Upper lobe of left lung (tissue), 6 donors: Measurements from ENCODE around the gene PHACTR1. TPM values are rescaled to one million over a fixed set of nuclear protein-coding genes. Genes with fewer than 3 reads are reported as not detected.

Experiments used
- ATAC-seq, 2 donors: fragments of 200-7000 bp; cut with Tn5 transposase; one replicate each; pipeline ENCODE4 v1.9.1; 2022; ENCODE audit warnings: mild to moderate bottlenecking in 2 of 2, moderate library complexity in 2 of 2; ENCODE audit not compliant: low FRiP score in 2 of 2
- DNase-seq, 2 donors: peaks; one replicate each; pipeline ENCODE4 v3.0.0-alpha.2; 2019 to 2020
- H3K27ac ChIP-seq, 4 donors: fragments of 200-600 bp; sonication (generic); one replicate each; pipeline ENCODE4 v1.5.1; 2016 to 2019
- H3K27me3 ChIP-seq, 4 donors: fragments of 200-600 bp; sonication (generic); one replicate each; pipeline ENCODE4 v1.5.1; 2017 to 2019
- H3K36me3 ChIP-seq, 4 donors: fragments of 200-600 bp; sonication (generic); one replicate each; pipeline ENCODE4 v1.5.1; 2016 to 2019
- H3K4me1 ChIP-seq, 4 donors: fragments of 200-600 bp; sonication (generic); one replicate each; pipeline ENCODE4 v1.5.1; 2018 to 2019
- H3K4me3 ChIP-seq, 4 donors: fragments of 200-600 bp; sonication (generic); one replicate each; pipeline ENCODE4 v1.5.1; 2017 to 2019; ENCODE audit warnings: mild to moderate bottlenecking in 2 of 4, moderate library complexity in 1 of 4
- H3K9me3 ChIP-seq, 4 donors: fragments of 200-600 bp; sonication (generic); one replicate each; pipeline ENCODE4 v1.5.1; 2018 to 2019
- CTCF ChIP-seq, 6 experiments: fragments of 450-650 bp in 4 of 6; fragments of 200-600 bp in 2 of 6; sonication (generic) in 2 of 6; IDR thresholded peaks; one replicate each; pipeline ENCODE4 v1.5.1; 2016 to 2019; ENCODE audit warnings: antibody characterized with exemption in 6 of 6
- EP300 ChIP-seq, 4 donors: sonication (generic); formaldehyde crosslinking; IDR thresholded peaks; one replicate each; pipeline ENCODE4 v1.5.1; 2017; ENCODE audit warnings: antibody characterized with exemption in 4 of 4, control low read depth in 2 of 4
- POLR2A ChIP-seq, 4 donors: fragments of 450-650 bp; IDR thresholded peaks; one replicate each; pipeline ENCODE4 v1.5.1; 2016 to 2017; ENCODE audit warnings: antibody characterized with exemption in 4 of 4, mild to moderate bottlenecking in 2 of 4
- POLR2AphosphoS5 ChIP-seq, 2 donors: sonication (generic); formaldehyde crosslinking; IDR thresholded peaks; one replicate each; pipeline ENCODE4 v1.5.1; 2017; ENCODE audit warnings: antibody characterized with exemption in 2 of 2
- WGBS, 2 donors: methylation state at CpG; one replicate each; pipeline ENCODE4 v1.1.5; 2017 to 2018; 5-methylcytosine and 5-hydroxymethylcytosine counted together
- total RNA-seq, 6 donors: library from RNA; depleted of rRNA in 4 of 6; stranded (reverse); fragments of >200 nt in 4 of 6; gene quantifications; one replicate each; pipeline versions ENCODE4 v1.1.0 to v1.2.1, GENCODE V29; 2016 to 2021
- donor health status: DM: no; HTN: no; CAD: no; lungs with moderate emphysema.
- donor health status: DM: no; HTN: yes; CAD: no; lungs with severe emphysema.

PHACTR1 gene
- total RNA-seq, 6 donors from 2014 or later = 63.2 to 121 (median 90.9) TPM

DNA sequence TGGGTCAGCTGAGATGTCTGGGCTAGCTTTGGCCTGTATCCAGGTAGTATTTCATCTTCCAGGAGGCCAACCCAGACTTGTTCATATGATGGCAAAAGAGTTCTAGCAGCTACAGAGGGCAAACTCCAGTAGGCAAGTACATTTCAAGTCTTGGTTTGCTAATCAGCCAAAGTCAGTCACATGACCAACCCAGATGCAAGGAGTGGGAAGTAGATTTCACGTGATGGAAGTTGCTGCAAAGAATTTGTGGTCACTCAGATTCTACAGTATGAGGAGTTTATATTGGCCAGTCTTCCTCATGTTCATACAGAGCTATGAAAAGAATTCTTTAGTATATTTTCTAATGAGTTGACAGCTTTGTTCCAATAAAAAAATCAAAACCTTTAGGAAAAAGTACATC is 101.8 kb downstream of the PHACTR1 start:
- Histone ChIP-seq H3K9me3 (no peaks in the 10 kb centered on the region), H3K4me1 (no peaks in the 10 kb centered on the region), H3K27ac (no peak overlapping the region), H3K36me3 (no peaks in the 10 kb centered on the region), H3K27me3 (no peaks in the 10 kb centered on the region), H3K4me3 (no peak overlapping the region)
- DNase-seq = no peak
- 17 to 23% methylated on average over 1 of the region's 1 CpG for WGBS, 2 donors
- peak in 1 of 2 donors; percentile 45 for ATAC-seq
- no peak for TF ChIP-seq EP300 (IDR thresholded peaks at IDR 0.05)
- TF ChIP-seq CTCF (IDR thresholded peaks at IDR 0.05) = no peak
- no peak for TF ChIP-seq POLR2A (IDR thresholded peaks at IDR 0.05)
- no peak for TF ChIP-seq POLR2AphosphoS5 (IDR thresholded peaks at IDR 0.05)

DNA sequence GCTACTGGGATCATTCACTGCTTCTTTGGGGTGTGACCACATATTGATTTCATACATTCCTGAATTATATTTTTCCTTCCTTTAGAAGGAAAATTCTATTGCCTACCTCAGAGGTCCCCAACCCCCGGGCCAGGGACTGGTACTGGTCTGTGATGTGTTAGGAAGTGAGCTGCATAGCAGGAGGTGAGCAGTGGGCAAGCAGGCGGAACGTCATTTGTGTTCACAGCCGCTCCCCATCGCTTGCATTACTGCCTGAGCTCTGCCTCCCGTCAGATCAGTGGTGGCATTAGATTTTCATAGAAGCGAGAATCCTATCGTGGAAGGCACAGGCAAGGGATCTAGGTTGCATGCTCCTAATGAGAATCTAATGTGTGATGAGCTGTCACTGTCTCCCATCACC is 107.3 kb downstream of the PHACTR1 start:
- no peak for ATAC-seq
- H3K27me3 ChIP-seq = no peaks in the 10 kb centered on the region
- no peaks in the 10 kb centered on the region for H3K36me3 ChIP-seq
- no peak for DNase-seq
- H3K4me3 ChIP-seq = no peak overlapping the region
- H3K4me1 ChIP-seq = no peaks in the 10 kb centered on the region
- H3K9me3 ChIP-seq = no peaks in the 10 kb centered on the region
- no peak overlapping the region for H3K27ac ChIP-seq
- TF ChIP-seq POLR2A (IDR thresholded peaks at IDR 0.05) (no peak), POLR2AphosphoS5 (IDR thresholded peaks at IDR 0.05) (no peak), EP300 (IDR thresholded peaks at IDR 0.05) (no peak), CTCF (IDR thresholded peaks at IDR 0.05) (no peak)
- WGBS, 2 donors = 87 to 93% methylated on average over 8 of the region's 8 CpGs

DNA sequence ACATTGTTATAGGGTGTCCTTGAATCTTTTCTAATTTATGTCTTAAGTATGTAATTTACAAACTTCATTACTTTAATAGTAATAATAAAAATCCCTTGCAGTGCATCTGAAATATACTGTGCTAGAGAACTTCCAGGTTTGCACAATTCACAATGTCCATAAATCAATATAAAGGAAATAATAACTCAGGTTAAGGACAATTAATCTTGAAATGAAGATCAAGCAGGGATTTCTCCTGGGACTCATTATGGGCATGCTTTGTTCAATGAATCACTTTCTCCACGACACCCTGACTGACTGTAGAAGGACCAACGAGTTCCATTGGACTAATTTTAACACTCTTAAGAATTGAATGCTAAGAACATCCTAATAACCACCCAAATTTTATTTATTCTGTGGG is 110.0 kb downstream of the PHACTR1 start:
- WGBS, 2 donors = 68 to 69% methylated on average over 2 of the region's 2 CpGs
- H3K4me1 ChIP-seq = no peaks in the 10 kb centered on the region
- no peak for ATAC-seq

GRCh38 chr6:12827921-12828320 is 111.4 kb downstream of the PHACTR1 start:
- H3K36me3 ChIP-seq = no peaks in the 10 kb centered on the region
- H3K4me3 ChIP-seq = no peak overlapping the region
- H3K27ac ChIP-seq = no peak overlapping the region
- no peaks in the 10 kb centered on the region for H3K4me1 ChIP-seq
- no peaks in the 10 kb centered on the region for H3K9me3 ChIP-seq
- TF ChIP-seq POLR2A (IDR thresholded peaks at IDR 0.05) (no peak), CTCF (IDR thresholded peaks at IDR 0.05) (no peak), POLR2AphosphoS5 (IDR thresholded peaks at IDR 0.05) (no peak), EP300 (IDR thresholded peaks at IDR 0.05) (no peak)
- H3K27me3 ChIP-seq = no peaks in the 10 kb centered on the region
- ATAC-seq (no peak), DNase-seq (no peak)
- 87 to 89% methylated on average over 2 of the region's 2 CpGs for WGBS, 2 donors

More for the DNA sequence above, 110.0 kb downstream of the PHACTR1 start:
- DNase-seq = no peak
- H3K36me3 ChIP-seq = no peaks in the 10 kb centered on the region
- no peaks in the 10 kb centered on the region for H3K9me3 ChIP-seq
- H3K4me3 ChIP-seq = no peak overlapping the region
- no peak overlapping the region for H3K27ac ChIP-seq
- no peaks in the 10 kb centered on the region for H3K27me3 ChIP-seq
- TF ChIP-seq CTCF (IDR thresholded peaks at IDR 0.05) = no peak
- TF ChIP-seq POLR2AphosphoS5 (IDR thresholded peaks at IDR 0.05) = no peak
- no peak for TF ChIP-seq EP300 (IDR thresholded peaks at IDR 0.05)
- TF ChIP-seq POLR2A (IDR thresholded peaks at IDR 0.05) = no peak

DNA sequence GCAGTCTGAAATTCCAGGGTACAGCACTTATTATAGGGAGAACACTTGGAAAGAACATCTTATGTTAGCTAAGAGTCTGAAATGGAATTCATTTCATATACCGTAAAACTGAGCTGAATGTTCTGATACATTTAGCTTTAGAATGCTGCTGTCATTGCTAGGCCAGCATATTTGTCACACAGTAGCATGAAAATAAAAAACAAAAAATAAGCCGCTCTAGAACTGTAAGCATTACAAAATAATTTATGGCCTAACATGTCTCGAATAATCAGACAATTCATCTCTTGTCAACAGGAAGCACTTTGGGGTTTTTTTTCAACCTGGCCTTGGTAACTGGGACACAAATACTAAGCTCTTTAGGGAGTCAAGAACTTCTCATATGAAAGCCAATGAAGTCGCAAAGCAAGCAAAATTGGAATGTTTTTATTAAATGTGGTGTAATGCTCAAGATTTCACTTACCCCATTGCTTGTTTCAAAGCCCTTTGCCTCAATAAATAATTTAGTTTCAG is 115.7 kb downstream of the PHACTR1 start:
- H3K36me3 ChIP-seq = no peaks in the 10 kb centered on the region
- H3K4me3 ChIP-seq = no peak overlapping the region
- peaks cover 0 to 7% (median 0%) of the 10 kb centered on the region in 4 donors for H3K9me3 ChIP-seq
- 51 to 56% methylated on average over 4 of the region's 4 CpGs for WGBS, 2 donors
- DNase-seq = no peak
- no peak for ATAC-seq
- no peaks in the 10 kb centered on the region for H3K4me1 ChIP-seq
- no peak overlapping the region for H3K27ac ChIP-seq
- H3K27me3 ChIP-seq = no peaks in the 10 kb centered on the region
- no peak for TF ChIP-seq POLR2AphosphoS5 (IDR thresholded peaks at IDR 0.05)
- no peak for TF ChIP-seq CTCF (IDR thresholded peaks at IDR 0.05)
- TF ChIP-seq EP300 (IDR thresholded peaks at IDR 0.05) = no peak
